ENCODE data around the gene KCNQ1. TPM values are rescaled to one million over a fixed set of nuclear protein-coding genes. Genes with fewer than 3 reads are reported as not detected.

Gene KCNQ1
- total and polyA plus RNA-seq, 7 experiments from 2014 or later: 14.7 to 46.4 (median 36.9) TPM

GRCh38 chr11:2521081-2521732, 76.4 kb downstream of the KCNQ1 start:
- ChIA-PET CTCF (interaction anchor here (1.7 to 2.0 kb wide), 2 partner anchors 9 to 11 kb away, joined by 4 to 8 read pairs; no protein-coding TSS in a partner anchor), POLR2A (no interaction called here)
- Histone ChIP-seq H3K27ac (ENCODE audit: low read depth, low read length) (no peak overlapping the region), H3K36me3 (ENCODE audit: control insufficient read depth in 2 of 3, insufficient read depth in 3 of 3, low read length in 3 of 3) (peaks cover 0 to 34% (median 0%) of the 10 kb centered on the region in 3 experiments), H3K4me3 (ENCODE audit: low read length) (no peak overlapping the region), H3K27me3 (ENCODE audit: control insufficient read depth in 2 of 2, insufficient read depth in 2 of 2, low read length in 2 of 2) (no peaks in the 10 kb centered on the region), H3K9me3 (ENCODE audit: control insufficient read depth in 2 of 3, low read length in 3 of 3) (no peaks in the 10 kb centered on the region), H3K4me1 (ENCODE audit: control insufficient read depth in 2 of 2, insufficient read depth in 2 of 2, low read length in 2 of 2) (peaks cover 0 to 12% of the 10 kb centered on the region in 2 donors)
- Mint-ChIP-seq H3K4me1 (peaks cover 6 to 34% (median 21%) of the 10 kb centered on the region in 7 donors), H3K27me3 (no peaks in the 10 kb centered on the region), H3K27ac (peak overlapping the region in 1 of 9 donors; percentile 65), H3K9me3 (no peaks in the 10 kb centered on the region), H3K36me3 (peaks cover 0 to 4% (median 4%) of the 10 kb centered on the region in 5 donors), H3K4me3 (no peak overlapping the region)
- intact Hi-C loops (cut with micrococcal nuclease): no loop called here
- no peak for DNase-seq
- ATAC-seq: no peak

GRCh38 chr11:2521733-2522630, 77.2 kb downstream of the KCNQ1 start:
- Mint-ChIP-seq H3K27ac (no peak overlapping the region), H3K9me3 (no peaks in the 10 kb centered on the region), H3K36me3 (peaks cover 0 to 4% (median 4%) of the 10 kb centered on the region in 5 donors), H3K4me1 (peaks cover 14 to 42% (median 29%) of the 10 kb centered on the region in 7 donors), H3K27me3 (no peaks in the 10 kb centered on the region), H3K4me3 (no peak overlapping the region)
- no peaks in the 10 kb centered on the region for H3K9me3 ChIP-seq (ENCODE audit: control insufficient read depth in 2 of 3, low read length in 3 of 3)
- H3K27me3 ChIP-seq (ENCODE audit: control insufficient read depth in 2 of 2, insufficient read depth in 2 of 2, low read length in 2 of 2): no peaks in the 10 kb centered on the region
- DNase-seq (peak in 1 of 9 donors; percentile 19), ATAC-seq (no peak)
- POLR2A ChIA-PET: no interaction called here
- no peak overlapping the region for H3K27ac ChIP-seq (ENCODE audit: low read depth, low read length)
- intact Hi-C loops (cut with micrococcal nuclease): no loop called here
- H3K4me1 ChIP-seq (ENCODE audit: control insufficient read depth in 2 of 2, insufficient read depth in 2 of 2, low read length in 2 of 2): peaks cover 0 to 19% of the 10 kb centered on the region in 2 donors
- no peak overlapping the region for H3K4me3 ChIP-seq (ENCODE audit: low read length)
- CTCF ChIA-PET: interaction anchor here (1.7 to 2.0 kb wide), 2 partner anchors 9 to 10 kb away, joined by 4 to 8 read pairs; no protein-coding TSS in a partner anchor
- peaks cover 0 to 34% (median 0%) of the 10 kb centered on the region in 3 experiments for H3K36me3 ChIP-seq (ENCODE audit: control insufficient read depth in 2 of 3, insufficient read depth in 3 of 3, low read length in 3 of 3)

GRCh38 chr11:2522631-2523255, 77.9 kb downstream of the KCNQ1 start:
- Mint-ChIP-seq H3K36me3 (peaks cover 0 to 4% (median 4%) of the 10 kb centered on the region in 5 donors), H3K4me1 (peaks cover 17 to 49% (median 33%) of the 10 kb centered on the region in 7 donors), H3K9me3 (no peaks in the 10 kb centered on the region), H3K27ac (no peak overlapping the region), H3K27me3 (no peaks in the 10 kb centered on the region), H3K4me3 (no peak overlapping the region)
- Histone ChIP-seq H3K9me3 (ENCODE audit: control insufficient read depth in 2 of 3, low read length in 3 of 3) (no peaks in the 10 kb centered on the region), H3K27ac (ENCODE audit: low read depth, low read length) (no peak overlapping the region), H3K27me3 (ENCODE audit: control insufficient read depth in 2 of 2, insufficient read depth in 2 of 2, low read length in 2 of 2) (no peaks in the 10 kb centered on the region), H3K4me1 (ENCODE audit: control insufficient read depth in 2 of 2, insufficient read depth in 2 of 2, low read length in 2 of 2) (peaks cover 0 to 23% of the 10 kb centered on the region in 2 donors), H3K36me3 (ENCODE audit: control insufficient read depth in 2 of 3, insufficient read depth in 3 of 3, low read length in 3 of 3) (peaks cover 0 to 31% (median 0%) of the 10 kb centered on the region in 3 experiments), H3K4me3 (ENCODE audit: low read length) (no peak overlapping the region)
- ChIA-PET CTCF (interaction anchor here (1.7 to 2.0 kb wide), 2 partner anchors 8 to 10 kb away, joined by 4 to 8 read pairs; no protein-coding TSS in a partner anchor), POLR2A (no interaction called here)
- intact Hi-C loops (cut with micrococcal nuclease): no loop called here
- no peak for ATAC-seq
- peak in 1 of 9 donors; percentile 12 for DNase-seq

GRCh38 chr11:2523821-2524391, 79.1 kb downstream of the KCNQ1 start:
- ATAC-seq: no peak
- POLR2A ChIA-PET: no interaction called here
- Mint-ChIP-seq H3K9me3 (no peaks in the 10 kb centered on the region), H3K4me3 (peak overlapping the region in 3 of 10 donors; percentile 19 to 47 (median 44)), H3K36me3 (peaks cover 0 to 6% (median 4%) of the 10 kb centered on the region in 5 donors), H3K4me1 (peaks cover 17 to 58% (median 35%) of the 10 kb centered on the region in 7 donors), H3K27me3 (no peaks in the 10 kb centered on the region), H3K27ac (no peak overlapping the region)
- intact Hi-C loops (cut with micrococcal nuclease): no loop called here
- Histone ChIP-seq H3K4me3 (ENCODE audit: low read length) (no peak overlapping the region), H3K4me1 (ENCODE audit: control insufficient read depth in 2 of 2, insufficient read depth in 2 of 2, low read length in 2 of 2) (peaks cover 0 to 23% of the 10 kb centered on the region in 2 donors), H3K27me3 (ENCODE audit: control insufficient read depth in 2 of 2, insufficient read depth in 2 of 2, low read length in 2 of 2) (no peaks in the 10 kb centered on the region), H3K36me3 (ENCODE audit: control insufficient read depth in 2 of 3, insufficient read depth in 3 of 3, low read length in 3 of 3) (peaks cover 0 to 31% (median 0%) of the 10 kb centered on the region in 3 experiments), H3K27ac (ENCODE audit: low read depth, low read length) (no peak overlapping the region), H3K9me3 (ENCODE audit: control insufficient read depth in 2 of 3, low read length in 3 of 3) (no peaks in the 10 kb centered on the region)
- CTCF ChIA-PET: no interaction called here
- peak in 2 of 9 donors; percentile 2 to 13 for DNase-seq

- Histone ChIP-seq H3K27me3 (ENCODE audit: control insufficient read depth in 2 of 2, insufficient read depth in 2 of 2, low read length in 2 of 2) (no peaks in the 10 kb centered on the region), H3K4me1 (ENCODE audit: control insufficient read depth in 2 of 2, insufficient read depth in 2 of 2, low read length in 2 of 2) (peaks cover 0 to 23% of the 10 kb centered on the region in 2 donors), H3K36me3 (ENCODE audit: control insufficient read depth in 2 of 3, insufficient read depth in 3 of 3, low read length in 3 of 3) (peaks cover 0 to 33% (median 0%) of the 10 kb centered on the region in 3 experiments), H3K27ac (ENCODE audit: low read depth, low read length) (no peak overlapping the region), H3K9me3 (ENCODE audit: control insufficient read depth in 2 of 3, low read length in 3 of 3) (no peaks in the 10 kb centered on the region), H3K4me3 (ENCODE audit: low read length) (no peak overlapping the region)
- Mint-ChIP-seq H3K9me3 (no peaks in the 10 kb centered on the region), H3K36me3 (peaks cover 0 to 10% (median 4%) of the 10 kb centered on the region in 5 donors), H3K27ac (peak overlapping the region in 1 of 9 donors; percentile 84), H3K27me3 (no peaks in the 10 kb centered on the region), H3K4me1 (peaks cover 17 to 58% (median 35%) of the 10 kb centered on the region in 7 donors), H3K4me3 (peak overlapping the region in 2 of 10 donors; percentile 33 to 53)
- CTCF ChIA-PET: no interaction called here
- no peak for ATAC-seq
- POLR2A ChIA-PET: interaction anchor here (1.0 kb wide), 1 partner anchor 78 kb away, joined by 3 read pairs; no protein-coding TSS in a partner anchor
- intact Hi-C loops (cut with micrococcal nuclease): no loop called here
- DNase-seq: peak in 2 of 9 donors; percentile 6 to 14
Observed at GRCh38 chr11:2524446-2525165, 79.8 kb downstream of the KCNQ1 start.

All from naive thymus-derived CD4-positive, alpha-beta T cell (primary cell).